GM12891 (cell line): ENCODE data around the gene IRF2BP2.

Source experiments
- PAX5 ChIP-seq: IDR thresholded peaks from 2 replicates; pipeline ENCODE4 v1.6.1; 2011; ENCODE audit warnings: low read length, moderate library complexity, mild to moderate bottlenecking; ENCODE audit not compliant: insufficient read depth, severe bottlenecking
- POLR2A ChIP-seq: IDR thresholded peaks from 2 replicates; pipeline ENCODE4 v1.6.1; 2011; ENCODE audit warnings: low read depth, low read length, control low read depth
- POLR2AphosphoS5 ChIP-seq: IDR thresholded peaks from 2 replicates; pipeline ENCODE4 v1.6.1; 2011; ENCODE audit warnings: low read depth, low read length, control low read depth
- TAF1 ChIP-seq: IDR thresholded peaks from 2 replicates; pipeline ENCODE4 v1.6.1; 2011; ENCODE audit warnings: low read depth, low read length, control low read depth

DNA sequence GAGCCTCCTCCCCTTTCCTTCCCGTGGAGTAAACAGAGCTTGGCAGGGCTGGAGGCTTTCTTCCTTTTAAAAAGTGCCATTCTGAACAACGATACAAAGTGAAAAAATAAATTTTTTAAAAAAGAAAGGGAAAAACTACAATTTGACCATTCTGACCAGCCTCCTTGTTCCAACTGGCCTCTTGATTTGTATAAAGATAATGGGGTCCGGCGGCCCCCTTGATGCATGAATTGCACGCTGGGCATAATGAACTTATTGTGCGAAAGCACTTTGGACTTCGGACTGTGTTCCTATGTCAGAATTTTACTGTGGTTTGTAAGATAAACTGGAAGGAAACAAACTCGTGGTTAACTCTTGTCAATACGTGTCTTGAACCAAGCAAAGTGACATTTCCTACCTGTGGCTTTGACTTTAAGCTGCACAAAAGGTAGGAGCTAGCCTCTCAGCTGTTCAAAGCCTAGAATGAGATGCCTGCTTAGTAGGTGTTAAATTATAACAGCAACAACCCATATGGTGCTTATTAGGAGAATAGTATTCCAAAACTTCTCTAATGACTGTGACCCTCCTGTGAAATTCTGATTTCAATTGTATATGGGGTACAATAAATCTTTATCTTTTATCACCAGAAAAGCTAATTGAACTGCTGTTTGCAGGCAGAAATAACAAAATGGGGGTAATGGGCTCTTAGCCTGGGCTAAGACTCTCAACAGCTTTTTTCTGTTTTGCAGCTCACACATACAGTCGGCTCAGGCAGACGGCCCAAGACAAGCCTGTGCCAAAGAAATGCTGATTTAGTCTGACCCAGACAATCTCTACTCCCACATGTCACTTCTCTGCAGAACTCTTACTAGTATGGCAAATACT is 9.3 kb downstream of the IRF2BP2 start:
- TF ChIP-seq PAX5 (no peak), POLR2AphosphoS5 (peak; percentile 59), POLR2A (peak; percentile 49; the same call in 1 of the 2 replicates), TAF1 (no peak)
